GM13976 (cell line): ENCODE results near the gene INO80C.

ENCODE experiments used
- DNase-seq: peaks from one replicate; pipeline ENCODE4 v3.0.0; 2012; ENCODE audit warnings: low spot score
- in situ Hi-C: fragments of 300-500 bp; cut with MboI; formaldehyde crosslinking; loops from one replicate; pipeline ENCODE4 v1.12.0; 2022; ENCODE audit warnings: low sequenced_read_pairs, mixed read lengths, inconsistent platforms; ENCODE audit not compliant: unreplicated experiment
- TF ChIP-seq, protein P1 (sequence below): IDR thresholded peaks from 2 replicates; pipeline ENCODE4 v1.5.1; 2012; ENCODE audit warnings: borderline replicate concordance, mild to moderate bottlenecking; ENCODE audit not compliant: insufficient read depth; ENCODE audit errors: extremely low read depth, missing control alignments, control extremely low read depth

INO80C gene

DNA sequence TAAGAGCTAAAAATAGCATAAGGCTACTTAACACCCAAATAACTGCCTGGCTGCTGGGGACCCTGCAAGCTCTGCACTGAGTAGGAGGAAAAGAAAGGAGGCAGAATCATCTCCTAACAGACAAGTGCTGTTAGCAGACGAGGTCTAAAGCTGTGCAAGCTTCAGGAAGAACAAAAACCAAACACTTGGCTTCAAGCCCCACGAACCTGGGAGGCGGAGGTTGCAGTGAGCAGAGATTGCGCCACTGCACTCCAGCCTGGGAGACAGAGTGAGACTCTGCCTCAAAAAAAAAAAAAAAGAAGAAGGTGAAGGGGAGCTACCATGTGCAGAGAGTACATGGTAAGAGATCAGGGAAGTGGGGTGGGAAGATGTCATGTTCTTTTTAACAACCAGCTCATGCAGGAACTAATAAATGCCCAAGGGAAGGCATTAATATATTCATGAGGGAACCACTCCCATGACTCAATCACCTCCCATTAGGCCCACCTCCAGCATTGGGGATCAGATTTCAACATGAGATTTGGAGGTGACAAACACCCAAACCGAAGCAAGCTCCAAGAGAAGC, 28.8 kb upstream of the INO80C start:
- in situ Hi-C loops: no loop called here

DNA sequence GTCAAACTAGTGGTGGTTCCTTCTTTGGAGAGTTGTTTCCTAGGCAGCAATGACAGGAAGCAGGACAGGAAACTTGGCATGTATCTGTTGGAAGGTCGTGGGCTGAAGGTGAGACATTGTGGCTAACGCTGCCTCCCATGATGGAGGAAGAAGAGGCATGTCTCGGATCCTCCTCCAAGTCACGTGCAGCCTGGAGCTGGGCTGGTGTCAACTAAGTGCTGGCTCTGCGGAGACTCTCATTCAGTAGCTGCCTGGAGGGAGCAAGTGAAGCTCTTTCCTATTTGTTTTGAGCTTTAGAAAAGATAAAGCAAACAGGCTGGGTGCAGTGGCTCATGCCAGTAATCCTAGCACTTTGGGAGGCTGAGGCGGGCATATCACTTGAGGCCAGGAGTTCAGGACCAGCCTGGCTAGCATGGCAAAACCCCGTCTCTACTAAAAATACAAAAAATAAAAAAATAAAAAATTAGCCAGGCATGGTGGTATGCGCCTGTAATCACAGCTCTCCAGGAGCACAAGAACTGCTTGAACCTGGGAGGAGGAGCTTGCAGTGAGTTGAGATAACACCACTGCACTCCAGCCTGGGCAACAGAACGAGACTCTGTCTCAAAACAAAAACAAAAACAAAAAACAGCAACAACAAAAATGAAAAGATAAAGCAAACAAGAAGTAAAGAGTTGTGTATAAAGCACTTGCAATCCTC, 28.2 kb upstream of the INO80C start:
- TF ChIP-seq, protein P1, sequence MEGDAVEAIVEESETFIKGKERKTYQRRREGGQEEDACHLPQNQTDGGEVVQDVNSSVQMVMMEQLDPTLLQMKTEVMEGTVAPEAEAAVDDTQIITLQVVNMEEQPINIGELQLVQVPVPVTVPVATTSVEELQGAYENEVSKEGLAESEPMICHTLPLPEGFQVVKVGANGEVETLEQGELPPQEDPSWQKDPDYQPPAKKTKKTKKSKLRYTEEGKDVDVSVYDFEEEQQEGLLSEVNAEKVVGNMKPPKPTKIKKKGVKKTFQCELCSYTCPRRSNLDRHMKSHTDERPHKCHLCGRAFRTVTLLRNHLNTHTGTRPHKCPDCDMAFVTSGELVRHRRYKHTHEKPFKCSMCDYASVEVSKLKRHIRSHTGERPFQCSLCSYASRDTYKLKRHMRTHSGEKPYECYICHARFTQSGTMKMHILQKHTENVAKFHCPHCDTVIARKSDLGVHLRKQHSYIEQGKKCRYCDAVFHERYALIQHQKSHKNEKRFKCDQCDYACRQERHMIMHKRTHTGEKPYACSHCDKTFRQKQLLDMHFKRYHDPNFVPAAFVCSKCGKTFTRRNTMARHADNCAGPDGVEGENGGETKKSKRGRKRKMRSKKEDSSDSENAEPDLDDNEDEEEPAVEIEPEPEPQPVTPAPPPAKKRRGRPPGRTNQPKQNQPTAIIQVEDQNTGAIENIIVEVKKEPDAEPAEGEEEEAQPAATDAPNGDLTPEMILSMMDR: no peak
- no peak for DNase-seq
- in situ Hi-C loops: no loop called here

More for the DNA sequence above, 28.8 kb upstream of the INO80C start:
- TF ChIP-seq, protein P1: no peak
- no peak for DNase-seq

GRCh38 chr18:35524226-35524625, 26.5 kb upstream of the INO80C start:
- TF ChIP-seq, protein P1: no peak
- in situ Hi-C loops: no loop called here
- DNase-seq: no peak

DNA sequence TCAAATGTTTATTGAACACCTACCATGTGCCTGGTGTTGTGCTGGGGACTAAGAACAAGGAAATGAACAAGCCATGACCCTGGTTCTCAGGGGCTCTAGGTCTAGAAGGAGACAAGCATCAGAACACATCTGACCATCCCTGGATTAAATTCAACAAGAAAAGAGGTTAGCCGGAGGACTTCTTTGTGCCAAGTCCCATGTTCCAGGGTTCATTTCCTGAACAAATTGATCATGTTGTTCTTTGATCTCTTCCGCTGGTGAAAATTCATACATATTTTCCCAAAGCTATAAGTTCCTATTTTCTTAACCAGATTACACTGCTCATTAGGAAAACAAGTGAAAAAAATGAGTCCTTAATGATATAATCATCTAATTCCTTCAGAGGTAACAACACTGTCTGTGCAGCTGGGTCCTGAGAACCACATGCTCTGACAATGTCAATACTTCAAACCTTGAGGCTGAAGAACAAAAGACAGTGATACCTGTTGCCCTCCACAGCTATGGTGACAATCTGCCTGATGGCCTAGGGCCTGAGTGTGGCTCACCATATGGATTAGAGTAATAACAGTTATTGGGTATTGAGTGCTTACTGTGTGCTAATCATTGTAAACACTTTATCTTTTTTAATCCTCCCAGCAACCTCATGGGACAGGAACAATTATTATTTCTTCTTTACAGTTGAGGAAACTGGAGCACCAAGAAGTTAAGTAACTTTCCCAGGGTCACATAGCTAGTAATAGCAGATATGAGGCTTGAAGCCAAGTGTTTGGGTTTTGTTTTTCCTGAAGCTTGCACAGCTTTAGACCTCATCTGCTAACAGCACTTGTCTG, 24.6 kb upstream of the INO80C start:
- in situ Hi-C loops: no loop called here
- DNase-seq: no peak
- TF ChIP-seq, protein P1: no peak

DNA sequence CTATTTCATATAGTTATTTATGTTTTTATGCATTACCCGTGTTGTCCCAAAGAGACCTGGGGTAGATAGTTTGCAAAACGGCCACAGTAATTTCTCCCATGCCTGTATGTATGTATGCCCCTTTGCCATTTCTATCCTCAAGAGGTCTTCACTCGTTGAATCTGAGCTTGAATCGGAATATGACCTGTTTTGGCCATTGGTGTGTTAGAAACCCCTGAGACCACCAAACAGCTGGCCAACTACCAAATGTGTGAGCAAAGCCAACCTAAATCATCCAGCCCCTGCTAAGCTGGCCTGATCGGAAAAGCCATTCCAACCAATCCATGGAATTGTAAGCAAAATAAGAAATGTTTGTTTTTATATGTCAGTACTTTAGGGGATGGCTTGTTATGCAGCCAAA, 23.4 kb upstream of the INO80C start:
- DNase-seq: no peak
- in situ Hi-C loops: no loop called here
- TF ChIP-seq, protein P1: no peak

DNA sequence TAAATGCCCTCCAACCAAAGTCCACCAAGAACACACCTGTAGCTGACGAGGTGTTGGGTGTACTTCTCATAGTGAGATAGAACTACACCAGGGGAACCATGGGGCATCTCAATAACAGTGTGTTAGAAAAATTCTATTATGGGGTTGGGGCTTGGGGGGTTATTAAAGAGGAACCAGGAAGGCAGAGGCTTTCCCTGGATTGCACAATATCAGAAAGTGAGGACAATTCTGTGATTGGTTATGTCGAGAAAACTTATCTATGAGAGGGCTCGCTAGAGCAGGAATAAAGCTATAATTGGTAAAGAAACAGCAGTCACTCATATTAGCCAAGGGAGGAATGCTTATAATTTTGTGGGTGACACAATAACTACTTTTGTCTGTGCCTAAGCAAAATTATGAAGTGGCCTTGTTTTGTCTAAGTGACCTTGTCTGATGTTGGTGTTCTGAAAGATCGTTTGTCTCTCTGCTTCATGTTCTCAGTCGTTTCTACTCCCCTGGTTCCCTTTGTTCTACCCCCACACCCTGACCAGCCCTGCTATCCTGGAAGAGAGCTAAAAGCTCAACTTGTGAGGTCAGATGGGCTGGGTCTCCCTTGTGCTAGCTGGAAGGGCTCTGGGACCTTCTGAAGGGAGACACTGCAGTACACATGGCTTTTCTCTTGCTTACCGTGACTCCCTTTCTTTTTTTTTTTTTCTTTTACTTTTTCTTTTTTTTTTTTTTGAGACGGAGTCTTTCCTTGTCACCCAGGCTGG, 21.6 kb upstream of the INO80C start:
- no peak for DNase-seq
- TF ChIP-seq, protein P1: no peak
- in situ Hi-C loops: no loop called here
